ENCODE data around the gene INCA1. TPM values are rescaled to one million over a fixed set of nuclear protein-coding genes. Genes with fewer than 3 reads are reported as not detected.

Gene INCA1
- total and polyA plus RNA-seq, 2 of the 8 experiments (the other 6 are each of a cell fraction or from before 2014, with no cell fraction given) = 0.89 to 1.4 TPM

DNA sequence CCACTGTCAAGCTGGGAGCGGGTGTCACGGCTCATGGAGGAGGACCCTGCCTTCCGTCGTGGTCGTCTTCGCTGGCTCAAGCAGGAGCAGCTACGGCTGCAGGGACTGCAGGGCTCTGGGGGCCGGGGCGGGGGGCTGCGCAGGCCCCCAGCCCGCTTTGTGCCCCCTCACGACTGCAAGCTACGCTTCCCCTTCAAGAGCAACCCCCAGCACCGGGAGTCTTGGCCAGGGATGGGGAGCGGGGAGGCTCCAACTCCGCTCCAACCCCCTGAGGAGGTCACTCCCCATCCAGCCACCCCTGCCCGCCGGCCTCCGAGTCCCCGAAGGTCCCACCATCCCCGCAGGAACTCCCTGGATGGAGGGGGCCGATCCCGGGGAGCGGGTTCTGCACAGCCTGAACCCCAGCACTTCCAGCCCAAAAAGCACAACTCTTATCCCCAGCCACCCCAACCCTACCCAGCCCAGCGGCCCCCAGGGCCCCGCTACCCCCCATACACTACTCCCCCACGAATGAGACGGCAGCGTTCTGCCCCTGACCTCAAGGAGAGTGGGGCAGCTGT is 26.3 kb upstream of the INCA1 start:
- Histone ChIP-seq H3K14ac (ENCODE audit: insufficient read length) (no peak overlapping the region), H3K27ac (ENCODE audit: low read depth, low read length) (no peak overlapping the region), H4K20me1 (replicated peaks in 1 of 2; ENCODE audit: control insufficient read depth in 1 of 2, insufficient read depth in 2 of 2, low read length in 2 of 2) (peaks cover 0 to 5% of the 10 kb centered on the region in 2 experiments), H4K8ac (ENCODE audit: extremely low read depth, insufficient read depth, low read length) (no peak overlapping the region), H3K4me1 (replicated peaks in 1 of 4; ENCODE audit: control insufficient read depth in 3 of 4, insufficient read depth in 4 of 4, low read length in 3 of 4) (no peaks in the 10 kb centered on the region), H4K5ac (ENCODE audit: insufficient read length, low read depth, low read length) (no peak overlapping the region), H3K4ac (replicated peaks; ENCODE audit: insufficient read length, low read depth, low read length) (no peak overlapping the region), H3K36me3 (ENCODE audit: control insufficient read depth in 2 of 4, insufficient read depth in 4 of 4, low read length in 3 of 4) (peaks cover 5 to 37% (median 22%) of the 10 kb centered on the region in 4 experiments), H2BK20ac (ENCODE audit: low read length) (no peak overlapping the region), H2AK5ac (ENCODE audit: low read depth, low read length) (no peak overlapping the region), H2BK120ac (replicated peaks; ENCODE audit: low read depth, low read length) (no peak overlapping the region), H3K9ac (replicated peaks in 1 of 4; ENCODE audit: extremely low read depth in 1 of 4, low read depth in 3 of 4, low read length in 3 of 4) (no peak overlapping the region), H3K23ac (ENCODE audit: insufficient read length) (no peak overlapping the region), H3K79me2 (ENCODE audit: control insufficient read depth in 1 of 2, insufficient read depth in 2 of 2, low read length in 2 of 2) (no peaks in the 10 kb centered on the region), H3K4me2 (ENCODE audit: insufficient read depth in 1 of 2, low read depth in 2 of 2, low read length in 2 of 2) (no peak overlapping the region), H3K56ac (replicated peaks; ENCODE audit: insufficient read length, low read depth, low read length) (no peak overlapping the region), H3K9me3 (ENCODE audit: insufficient read depth in 2 of 2, low read depth in 1 of 2, low read length in 1 of 2) (no peaks in the 10 kb centered on the region), H2BK15ac (ENCODE audit: low read length) (no peak overlapping the region), H2BK12ac (ENCODE audit: low read depth, low read length) (no peak overlapping the region), H3K4me3 (ENCODE audit: extremely low read depth in 1 of 4, insufficient read depth in 2 of 4, low read depth in 3 of 4, low read length in 4 of 4) (no peak overlapping the region), H4K91ac (replicated peaks; ENCODE audit: insufficient read length, low read length) (no peak overlapping the region), H3K27me3 (replicated peaks in 1 of 4; ENCODE audit: control insufficient read depth in 3 of 4, extremely low read depth in 1 of 4, insufficient read depth in 3 of 4, low read length in 3 of 4) (no peaks in the 10 kb centered on the region), H3K18ac (ENCODE audit: extremely low read depth, low read length) (no peak overlapping the region), H3K79me1 (ENCODE audit: low read depth, low read length) (no peaks in the 10 kb centered on the region), H2AFZ (ENCODE audit: low read length) (no peak overlapping the region), H3K23me2 (ENCODE audit: low read depth, low read length) (no peaks in the 10 kb centered on the region), H2BK5ac (ENCODE audit: low read depth, low read length) (no peak overlapping the region)
- POLR2A ChIA-PET (ENCODE audit: partially characterized antibody) = interaction anchor here (0.7 to 2.6 kb wide), 7 partner anchors 8 to 81 kb away, joined by 3 to 10 read pairs (median 4); partner anchors contain the start of genes ENO3 and SPAG7
- TF ChIP-seq SAP30 (IDR thresholded peaks at IDR 0.05; ENCODE audit: insufficient read depth, insufficient replicate concordance, low read length) = no peak
- no peak for TF ChIP-seq NANOG (IDR thresholded peaks at IDR 0.05; ENCODE audit: insufficient read depth, low read depth, low read length, poor library complexity, severe bottlenecking)
- TF ChIP-seq SP1 (IDR thresholded peaks at IDR 0.05; ENCODE audit: low read depth, low read length) = no peak
- FAIRE-seq (no peak), DNase-seq (ENCODE audit: low read depth in 1 of 2, low spot score in 2 of 2) (no peak)
- CTCF ChIA-PET (ENCODE audit: partially characterized antibody) = interaction anchor here (1.3 kb wide), 1 partner anchor 22 kb away, joined by 3 read pairs; no protein-coding TSS in a partner anchor
- 88% methylated on average over 5 of the region's 29 CpGs; no CpG with 5 or more reads in 1 of the 2 experiments for WGBS, 2 experiments (ENCODE audit: extremely low coverage in 1 of 2, insufficient coverage in 1 of 2, insufficient read length in 1 of 2, insufficient replicate concordance in 2 of 2, low coverage in 1 of 2, low lambda C conversion rate in 2 of 2, missing lambda C conversion rate in 1 of 2)

Data from H1 (cell line).